ENCODE results near the gene PMEL.
A peak's percentile ranks its signal among the peaks of the same experiment; 100 is the strongest.
"Not testable (repeated sequence)": the region's sequence is repeated elsewhere in the genome, so short reads cannot be mapped to it uniquely, and the experiment has no call there.

The PMEL gene

GRCh38 chr12:55983232-55983842, 17.5 kb upstream of the PMEL start:
- DNase-seq (ENCODE audit: low spot score) = no peak

GRCh38 chr12:55982319-55982936, 16.6 kb upstream of the PMEL start:
- DNase-seq (ENCODE audit: low spot score) = no peak

GRCh38 chr12:55981882-55982281, 16.0 kb upstream of the PMEL start:
- DNase-seq (ENCODE audit: low spot score) = not testable (repeated sequence)

- DNase-seq (ENCODE audit: low spot score) = no peak
Measured at GRCh38 chr12:55979069-55979468, 13.2 kb upstream of the PMEL start.

DNA sequence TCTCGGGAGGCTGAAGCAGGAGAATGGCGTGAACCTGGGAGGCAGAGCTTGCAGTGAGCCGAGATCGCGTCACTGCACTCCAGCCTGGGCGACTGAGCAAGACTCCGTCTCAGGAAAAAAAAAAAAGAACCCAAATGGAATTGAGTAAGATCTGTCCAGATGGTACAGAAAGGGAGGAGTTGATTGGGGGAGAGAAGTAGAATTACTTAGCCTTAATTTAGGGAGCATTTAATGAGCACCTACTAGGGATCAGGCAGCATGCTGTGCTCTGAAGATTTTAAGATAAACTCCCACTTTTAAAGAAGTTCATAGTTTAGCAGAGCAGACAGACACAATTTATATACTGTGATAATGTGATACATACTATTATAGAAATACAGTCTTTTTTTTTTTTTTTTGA, 12.6 kb upstream of the PMEL start:
- DNase-seq (ENCODE audit: low spot score) = no peak

GRCh38 chr12:55974308-55974730, 8.5 kb upstream of the PMEL start:
- DNase-seq (ENCODE audit: low spot score) = peak; percentile 62

- peak; percentile 100 for DNase-seq (ENCODE audit: low spot score)
Measured at GRCh38 chr12:55973599-55974307, 7.9 kb upstream of the PMEL start, which contains the start of gene RAB5B. Gene RAB5B (plus strand): TSS chr12:55974078. CDS start chr12:55986961, 12,883 bp downstream.

GRCh38 chr12:55972911-55973598, 7.2 kb upstream of the PMEL start:
- no peak for DNase-seq (ENCODE audit: low spot score)

DNA sequence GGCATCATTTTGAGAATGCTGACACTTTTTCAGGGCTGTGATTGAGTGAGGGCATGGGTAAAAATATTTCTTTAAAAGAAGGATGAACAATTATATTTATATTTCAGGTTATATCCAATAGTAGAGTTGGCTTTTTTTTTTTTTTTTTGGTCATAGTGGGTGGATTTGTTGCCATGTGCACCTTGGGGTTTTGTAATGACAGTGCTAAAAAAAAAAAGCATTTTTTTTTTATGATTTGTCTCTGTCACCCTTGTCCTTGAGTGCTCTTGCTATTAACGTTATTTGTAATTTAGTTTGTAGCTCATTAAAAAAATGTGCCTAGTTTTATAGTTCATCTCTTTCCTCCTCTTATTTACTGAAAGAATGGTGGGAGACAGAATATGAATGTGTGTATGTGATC, 6.6 kb upstream of the PMEL start:
- no peak for DNase-seq (ENCODE audit: low spot score)

- no peak for DNase-seq (ENCODE audit: low spot score)
Measured at GRCh38 chr12:55972042-55972441, 6.2 kb upstream of the PMEL start.

GRCh38 chr12:55970775-55971174, 4.9 kb upstream of the PMEL start:
- DNase-seq (ENCODE audit: low spot score) = no peak

DNA sequence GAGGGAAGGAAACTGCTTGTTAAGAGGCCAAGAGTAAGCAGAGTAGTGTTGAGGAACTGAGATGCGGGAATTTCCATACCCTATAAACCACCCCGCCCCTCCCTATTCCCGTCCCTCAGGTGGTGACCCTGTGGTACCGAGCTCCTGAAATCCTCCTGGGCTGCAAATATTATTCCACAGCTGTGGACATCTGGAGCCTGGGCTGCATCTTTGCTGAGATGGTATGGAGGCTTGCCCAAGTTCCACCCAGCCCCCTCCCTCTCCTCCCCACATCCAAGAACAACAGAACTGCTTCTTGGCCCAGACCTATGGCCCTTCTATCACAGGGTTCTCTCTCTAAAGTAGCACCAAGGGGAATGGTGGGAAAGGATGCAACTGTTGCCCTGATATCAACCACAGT, 3.5 kb upstream of the PMEL start:
- no peak for DNase-seq (ENCODE audit: low spot score)

DNA sequence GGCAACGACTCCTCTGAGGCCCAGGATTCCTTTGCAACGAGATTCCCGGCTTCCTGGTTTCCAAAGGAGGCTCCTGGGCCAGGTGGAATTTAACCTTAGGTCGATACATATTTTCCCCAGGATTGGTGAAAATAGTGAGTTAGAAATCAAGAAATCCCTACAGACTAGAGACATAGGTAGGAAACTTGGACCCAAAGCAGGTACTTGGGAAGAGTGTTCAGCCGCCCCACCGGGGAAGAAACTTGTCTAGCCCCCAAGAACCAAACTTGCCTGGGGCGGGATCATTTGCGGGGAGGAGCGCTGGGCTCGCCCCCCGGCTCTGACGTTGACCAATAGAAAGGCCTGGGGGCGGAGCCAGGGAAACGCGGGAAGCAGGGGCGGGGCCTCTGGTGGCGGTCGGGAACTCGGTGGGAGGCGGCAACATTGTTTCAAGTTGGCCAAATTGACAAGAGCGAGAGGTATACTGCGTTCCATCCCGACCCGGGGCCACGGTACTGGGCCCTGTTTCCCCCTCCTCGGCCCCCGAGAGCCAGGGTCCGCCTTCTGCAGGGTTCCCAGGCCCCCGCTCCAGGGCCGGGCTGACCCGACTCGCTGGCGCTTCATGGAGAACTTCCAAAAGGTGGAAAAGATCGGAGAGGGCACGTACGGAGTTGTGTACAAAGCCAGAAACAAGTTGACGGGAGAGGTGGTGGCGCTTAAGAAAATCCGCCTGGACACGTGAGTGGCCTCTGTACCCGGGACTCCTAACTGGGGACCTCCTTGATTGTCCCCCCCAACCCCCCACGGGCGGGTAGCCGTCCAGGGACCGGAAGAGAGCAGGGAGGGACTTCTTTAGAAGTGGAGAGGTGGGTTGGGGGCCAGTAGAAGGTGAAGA, 803 bp upstream of the PMEL start, which contains the start of gene CDK2:
TSS of gene CDK2 (plus strand) at position 423 of the 874 bp plus-strand sequence. CDS start at position 602, 179 bp downstream.
- peak; percentile 84 for DNase-seq (ENCODE audit: low spot score)

- peak; percentile 31 for DNase-seq (ENCODE audit: low spot score)
Measured at GRCh38 chr12:55965240-55965639, 602 bp downstream of the PMEL start.

DNA sequence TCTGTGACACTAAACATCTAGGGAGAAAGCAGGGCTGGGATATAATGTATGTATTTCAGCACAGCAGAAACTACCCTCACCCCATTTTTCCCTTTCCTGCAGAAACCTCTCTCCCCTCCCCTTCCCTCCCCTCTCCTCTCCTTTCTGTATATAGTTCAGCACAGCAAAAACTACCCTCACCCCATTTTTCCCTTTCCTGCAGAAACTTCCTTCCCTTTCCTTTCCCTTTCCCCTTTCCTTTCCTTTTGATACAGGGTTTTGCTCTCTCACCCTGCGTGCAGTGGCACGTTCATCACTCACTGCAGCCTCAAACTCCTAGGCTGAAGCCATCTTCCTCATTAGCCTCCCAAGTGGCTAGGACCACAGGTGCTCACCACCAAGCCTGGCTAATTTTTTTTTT, 2.1 kb downstream of the PMEL start:
- no peak for DNase-seq (ENCODE audit: low spot score)

DNA sequence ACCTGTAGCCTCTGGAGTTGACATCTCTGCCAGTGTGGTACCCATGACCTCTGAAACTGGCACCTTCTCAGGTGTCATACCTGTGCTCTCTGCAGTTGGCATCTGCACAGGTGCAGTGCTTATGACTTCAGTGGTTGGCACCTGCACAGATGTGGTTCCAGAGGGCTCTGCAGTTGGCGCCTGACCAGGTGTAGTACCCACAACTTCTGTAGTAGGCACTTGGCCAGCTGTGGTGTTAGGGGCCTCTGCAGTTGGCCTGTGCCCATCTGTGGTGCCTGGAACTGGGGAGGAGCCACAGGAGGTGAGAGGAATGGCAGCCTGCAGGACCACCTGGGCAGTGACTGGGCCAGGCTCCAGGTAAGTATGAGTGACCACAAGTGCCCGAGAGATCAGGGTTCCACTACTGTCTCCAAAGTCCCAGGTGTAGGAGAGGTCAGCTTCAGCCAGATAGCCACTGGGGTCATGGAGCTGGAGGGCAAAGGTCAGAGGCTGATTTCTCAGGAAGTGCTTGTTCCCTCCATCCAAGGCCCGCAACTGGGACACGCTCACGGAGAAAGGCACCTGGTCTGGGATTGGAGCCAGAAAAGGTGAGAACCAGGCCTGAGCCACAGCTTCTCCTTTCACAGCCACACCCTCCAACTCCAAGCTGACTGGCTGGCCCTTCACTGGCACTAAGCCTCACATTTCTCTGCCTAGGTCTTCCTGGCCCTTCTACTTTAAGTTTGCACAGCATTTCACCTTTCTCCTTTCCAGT, 8.6 kb downstream of the PMEL start:
- DNase-seq (ENCODE audit: low spot score) = no peak

DNA sequence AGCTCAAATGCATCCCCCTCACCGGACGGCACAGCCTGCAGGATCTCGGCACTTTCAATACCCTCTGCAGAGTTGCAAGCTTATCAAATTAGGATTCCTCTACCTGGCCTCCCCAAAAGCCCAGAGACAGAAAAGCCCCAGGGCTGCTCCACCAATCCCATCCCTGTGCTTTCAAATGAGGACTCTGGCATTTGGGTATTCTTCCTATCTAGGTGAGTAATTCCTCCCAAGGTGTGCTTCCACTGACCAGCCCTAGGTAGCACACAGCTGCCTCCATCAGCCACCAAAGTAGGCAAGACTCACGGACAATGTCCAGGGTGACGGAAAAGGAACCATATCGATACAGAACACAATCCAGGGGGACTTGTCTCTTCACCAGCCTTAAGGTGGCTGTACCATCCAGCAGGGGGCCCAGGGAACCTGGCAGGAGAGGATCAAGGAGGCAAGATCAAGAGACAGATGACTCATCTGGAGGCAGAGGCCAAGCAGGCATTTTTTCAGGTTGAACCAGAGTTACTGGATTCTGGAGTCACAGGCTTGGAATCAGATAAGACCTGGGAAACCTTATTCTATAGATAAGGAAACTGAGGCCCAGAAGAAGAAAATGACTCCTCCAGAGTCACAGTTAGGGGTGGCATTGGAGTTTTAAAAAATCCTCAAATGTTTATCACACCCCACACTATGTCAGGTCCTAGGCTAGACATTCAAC, 9.9 kb downstream of the PMEL start:
- no peak for DNase-seq (ENCODE audit: low spot score)

DNA sequence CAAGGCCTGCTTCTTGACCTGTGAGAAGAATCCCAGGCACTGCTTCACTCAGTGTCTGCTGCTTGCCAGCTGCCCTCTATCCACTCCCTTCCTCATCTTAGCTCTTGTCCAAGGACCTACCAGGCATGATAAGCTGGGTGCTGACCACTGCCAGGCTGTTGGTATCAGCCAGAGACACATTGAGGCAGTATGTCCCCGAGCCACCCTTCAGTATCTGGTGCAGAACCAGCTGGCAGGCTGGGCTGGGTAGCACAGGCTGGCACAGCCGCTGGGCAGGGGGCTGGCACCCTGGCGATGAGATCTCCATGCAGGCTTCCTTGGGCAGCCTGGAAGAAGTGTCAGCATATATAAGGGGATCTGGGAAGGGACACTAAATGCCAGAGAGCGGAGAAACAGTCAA, 10.5 kb downstream of the PMEL start:
- DNase-seq (ENCODE audit: low spot score) = no peak

GRCh38 chr12:55946553-55946952, 19.3 kb downstream of the PMEL start:
- DNase-seq (ENCODE audit: low spot score) = no peak
